GM10248 (cell line): ENCODE data around the gene ENDOG.
A peak's percentile ranks its signal among the peaks of the same experiment; 100 is the strongest.

Source experiments
- CTCF ChIA-PET: fragments of 300-600 bp; sonication (Branson Sonifier 250); formaldehyde crosslinking; extraction: SDS; loops from one replicate; lab custom pipeline; 2021; ENCODE audit warnings: antibody characterized with exemption; lab: Yijun Ruan, JAX
- POLR2A ChIA-PET: fragments of 350-650 bp; sonication (Branson Sonifier 250); formaldehyde crosslinking; extraction: SDS; loops from one replicate; lab custom pipeline; 2020; ENCODE audit warnings: antibody characterized with exemption; lab: Yijun Ruan, JAX
- DNase-seq: peaks from one replicate; pipeline ENCODE4 v3.0.0; 2012; ENCODE audit errors: extremely low spot score
- TF ChIP-seq, protein P1 (sequence below): IDR thresholded peaks from 2 replicates; pipeline ENCODE4 v1.5.1; 2012; ENCODE audit warnings: mild to moderate bottlenecking, low read depth; ENCODE audit errors: extremely low read depth, missing control alignments, control extremely low read depth

The ENDOG gene

DNA sequence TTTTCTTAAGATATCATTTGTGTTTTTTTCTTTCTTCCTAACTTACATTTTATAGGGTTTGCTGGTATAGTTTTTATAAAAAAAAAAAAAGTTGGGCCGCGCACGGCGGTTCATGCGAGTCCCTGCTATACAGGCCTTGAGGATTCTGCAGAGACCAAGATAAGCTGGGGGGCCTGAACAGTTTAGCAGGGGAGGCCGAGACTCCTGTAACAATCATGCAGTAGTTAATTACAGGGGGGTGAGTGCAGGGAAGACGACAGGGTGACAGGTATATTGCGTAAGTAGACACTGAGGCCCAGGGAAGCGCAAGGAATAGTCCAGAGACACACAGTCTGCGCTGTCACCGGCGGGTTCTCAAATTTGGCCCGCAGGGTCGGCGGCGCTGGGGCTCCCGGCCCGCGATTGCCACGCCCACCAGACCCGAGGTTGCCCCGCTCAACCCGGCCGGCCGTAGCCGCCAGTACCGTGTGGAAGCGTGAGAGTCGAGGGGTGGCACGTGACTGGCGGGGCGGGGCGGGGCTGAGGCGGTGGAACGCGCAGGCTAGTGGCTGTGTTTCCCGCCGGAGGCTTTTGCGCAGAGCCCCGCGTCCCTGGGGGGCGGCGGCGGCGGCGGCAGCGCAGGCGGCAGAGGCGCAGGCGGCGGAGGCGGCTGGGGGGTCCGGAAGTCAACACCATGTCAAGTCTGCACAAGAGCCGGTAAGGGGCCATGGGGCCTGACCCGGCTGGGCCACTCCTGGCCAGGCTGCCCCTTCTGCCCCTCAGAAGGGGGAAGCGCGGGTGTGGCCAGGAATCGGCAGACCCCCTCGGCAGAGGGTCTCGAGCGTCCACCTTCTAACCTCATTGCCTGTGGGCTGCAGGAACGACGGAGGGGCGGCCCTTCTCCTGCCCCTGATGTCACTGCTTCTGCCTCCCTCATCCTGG lies 31.4 kb upstream of the ENDOG start, which contains the start of gene TBC1D13:
TBC1D13 (plus strand) TSS at position 573 of the 921 bp plus-strand sequence; CDS start at position 674, 101 bp downstream.
- ChIA-PET CTCF (interaction anchor here (1.6 to 2.6 kb wide), 3 partner anchors 31 to 54 kb away, joined by 5 to 16 read pairs (median 8); partner anchors contain the start of gene ENDOG), POLR2A (no interaction called here)
- TF ChIP-seq, protein P1, sequence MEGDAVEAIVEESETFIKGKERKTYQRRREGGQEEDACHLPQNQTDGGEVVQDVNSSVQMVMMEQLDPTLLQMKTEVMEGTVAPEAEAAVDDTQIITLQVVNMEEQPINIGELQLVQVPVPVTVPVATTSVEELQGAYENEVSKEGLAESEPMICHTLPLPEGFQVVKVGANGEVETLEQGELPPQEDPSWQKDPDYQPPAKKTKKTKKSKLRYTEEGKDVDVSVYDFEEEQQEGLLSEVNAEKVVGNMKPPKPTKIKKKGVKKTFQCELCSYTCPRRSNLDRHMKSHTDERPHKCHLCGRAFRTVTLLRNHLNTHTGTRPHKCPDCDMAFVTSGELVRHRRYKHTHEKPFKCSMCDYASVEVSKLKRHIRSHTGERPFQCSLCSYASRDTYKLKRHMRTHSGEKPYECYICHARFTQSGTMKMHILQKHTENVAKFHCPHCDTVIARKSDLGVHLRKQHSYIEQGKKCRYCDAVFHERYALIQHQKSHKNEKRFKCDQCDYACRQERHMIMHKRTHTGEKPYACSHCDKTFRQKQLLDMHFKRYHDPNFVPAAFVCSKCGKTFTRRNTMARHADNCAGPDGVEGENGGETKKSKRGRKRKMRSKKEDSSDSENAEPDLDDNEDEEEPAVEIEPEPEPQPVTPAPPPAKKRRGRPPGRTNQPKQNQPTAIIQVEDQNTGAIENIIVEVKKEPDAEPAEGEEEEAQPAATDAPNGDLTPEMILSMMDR: no peak
- peak; percentile 94 for DNase-seq

GRCh38 chr9:128787659-128788058 lies 30.6 kb upstream of the ENDOG start:
- no peak for DNase-seq
- ChIA-PET CTCF (interaction anchor here (1.1 to 2.6 kb wide), 5 partner anchors 30 to 317 kb away, joined by 3 to 16 read pairs (median 4); partner anchors contain the start of gene ENDOG), POLR2A (interaction anchor here (0.8 kb wide), 1 partner anchor 235 kb away, joined by 3 read pairs; the partner anchor contains the start of gene SPTAN1)
- TF ChIP-seq, protein P1: no peak

GRCh38 chr9:128788445-128788844 lies 29.9 kb upstream of the ENDOG start:
- TF ChIP-seq, protein P1: no peak
- POLR2A ChIA-PET: interaction anchor here (0.6 to 0.8 kb wide), 3 partner anchors 22 to 417 kb away, joined by 3 to 5 read pairs (median 3); partner anchors contain the start of genes SPTAN1 and URM1
- no peak for DNase-seq
- CTCF ChIA-PET: interaction anchor here (1.0 to 2.6 kb wide), 9 partner anchors 26 to 317 kb away, joined by 3 to 16 read pairs (median 3); partner anchors contain the start of gene ENDOG

- TF ChIP-seq, protein P1: no peak
- CTCF ChIA-PET: interaction anchor here (0.8 kb wide), 1 partner anchor 28 kb away, joined by 3 read pairs; the partner anchor contains the start of gene ENDOG
- POLR2A ChIA-PET: no interaction called here
- no peak for DNase-seq
Measured at GRCh38 chr9:128790536-128790935, 27.8 kb upstream of the ENDOG start.

- TF ChIP-seq, protein P1: no peak
- no peak for DNase-seq
- ChIA-PET POLR2A (no interaction called here), CTCF (interaction anchor here (1.1 to 2.4 kb wide), 4 partner anchors 10 to 137 kb away, joined by 3 to 8 read pairs (median 6); partner anchors contain the start of genes ENDOG and ZER1)
Measured at GRCh38 chr9:128792134-128792533, 26.2 kb upstream of the ENDOG start.
